GM20000 (cell line): ENCODE data around the gene KIF4A.

Source experiments
- DNase-seq: peaks from one replicate; pipeline ENCODE4 v3.0.0; 2012; ENCODE audit warnings: low spot score
- CTCF ChIP-seq: IDR thresholded peaks from 2 replicates; pipeline ENCODE4 v1.5.1; 2012; ENCODE audit warnings: mild to moderate bottlenecking, control low read depth; ENCODE audit errors: extremely low read depth, missing control alignments

Gene KIF4A

DNA sequence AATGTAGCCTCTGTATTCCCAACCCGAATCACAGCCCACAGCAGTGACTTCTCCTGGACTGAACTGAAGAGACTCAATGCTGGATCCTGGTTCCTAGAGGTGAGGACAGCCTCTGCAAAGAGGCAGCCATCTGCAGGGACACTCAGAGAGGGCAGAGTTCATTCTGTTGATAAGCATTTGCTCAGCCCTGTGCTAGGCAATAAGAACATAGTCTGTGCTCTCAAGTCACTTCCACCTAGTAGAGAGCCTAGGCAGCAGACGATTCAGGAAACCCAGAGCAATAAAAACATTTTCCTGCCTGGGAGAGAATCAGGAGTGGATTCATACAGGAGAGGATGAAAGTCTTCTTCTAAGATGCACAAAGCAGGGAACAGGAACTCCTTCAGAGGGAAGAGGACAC lies 137.5 kb downstream of the KIF4A start:
- TF ChIP-seq CTCF = no peak
- no peak for DNase-seq

DNA sequence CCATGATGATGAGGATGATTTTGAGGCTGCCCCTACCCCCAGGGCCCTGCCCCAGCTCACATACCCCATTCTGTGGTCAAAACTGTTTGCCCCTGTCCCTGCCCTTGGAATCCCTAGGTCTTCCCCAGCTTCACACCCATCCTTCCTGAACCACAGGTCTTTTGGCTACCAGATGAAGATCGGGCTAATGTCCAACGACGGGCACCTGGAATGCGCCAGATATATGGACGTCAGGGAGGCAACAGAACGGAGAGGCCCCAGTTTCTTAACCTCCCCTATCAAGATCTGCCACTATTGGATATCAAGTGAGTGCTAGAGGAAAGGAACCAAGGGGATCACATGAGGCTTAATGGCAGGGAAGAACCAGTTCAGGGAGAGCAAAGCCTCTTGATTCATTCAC lies 139.9 kb downstream of the KIF4A start:
- no peak for TF ChIP-seq CTCF

DNA sequence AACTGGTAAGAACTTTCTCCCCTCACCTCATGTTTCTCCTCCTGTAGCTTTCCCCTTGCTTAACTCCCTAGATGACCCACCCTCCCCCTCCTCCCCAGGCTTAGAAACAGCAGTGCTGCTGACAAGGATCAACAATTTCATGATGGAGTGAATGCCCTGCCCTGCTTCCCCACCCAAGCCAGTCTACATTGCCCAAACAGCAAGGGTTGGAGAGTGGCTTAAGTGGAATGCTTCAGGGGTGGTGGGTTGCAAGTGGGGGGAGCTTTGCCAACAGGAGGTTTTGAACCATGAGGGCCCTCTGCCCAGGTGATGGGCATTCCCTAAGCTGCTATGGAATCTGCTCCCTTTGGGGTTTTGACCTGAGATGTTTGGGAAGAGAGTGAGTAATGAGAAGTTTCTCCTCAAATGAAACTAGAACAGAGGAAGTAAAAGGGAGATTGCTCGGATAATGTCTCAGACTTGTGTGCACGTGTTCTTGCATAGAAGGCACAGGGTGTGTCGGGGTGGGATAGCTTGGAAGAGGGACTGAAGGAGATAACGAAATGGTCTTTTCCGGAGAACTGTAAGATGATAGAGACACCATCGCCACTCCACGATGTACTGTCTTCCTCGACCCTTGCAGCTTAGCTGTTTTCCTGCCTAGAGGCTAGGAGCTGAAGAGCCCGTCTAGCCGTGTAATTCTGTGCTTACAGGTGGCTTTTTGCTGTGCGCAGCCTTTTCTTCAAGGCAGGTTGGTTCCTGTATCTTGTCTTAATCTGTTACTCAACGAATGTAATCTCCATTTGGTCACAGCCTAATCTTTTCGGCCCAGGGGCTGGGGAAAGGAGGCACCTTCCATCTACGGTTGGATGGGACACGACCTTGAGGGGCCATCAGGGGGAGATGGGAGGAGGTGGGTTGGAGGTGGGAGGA lies 143.3 kb downstream of the KIF4A start:
- no peak for TF ChIP-seq CTCF
- no peak for DNase-seq

More for the DNA sequence above, 139.9 kb downstream of the KIF4A start:
- DNase-seq = no peak

DNA sequence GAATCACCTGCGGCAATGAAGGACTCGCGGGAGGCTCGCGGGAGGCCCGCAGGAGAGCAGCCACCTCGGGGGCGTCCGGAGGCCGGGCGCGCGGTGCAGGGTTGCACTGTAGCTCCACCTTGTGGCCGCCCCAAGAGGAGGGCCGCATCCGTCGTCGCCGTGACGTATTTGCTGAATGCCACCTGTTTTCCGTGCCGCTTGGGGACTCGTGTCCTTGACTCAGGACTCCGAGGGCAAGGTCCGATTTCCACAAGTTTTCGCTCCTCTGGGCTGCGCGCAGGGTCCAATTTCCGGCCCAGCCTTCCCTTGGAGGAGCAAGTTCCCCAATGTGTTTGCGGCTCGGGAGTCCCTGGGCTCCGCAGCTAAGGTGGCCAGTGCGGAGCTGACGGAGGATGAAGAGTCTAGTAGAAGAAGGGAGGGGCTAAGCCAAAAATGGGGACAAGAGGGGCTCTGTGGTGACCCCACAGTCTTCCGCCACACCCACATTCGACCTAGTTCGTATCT lies 144.0 kb downstream of the KIF4A start:
- TF ChIP-seq CTCF = peak; percentile 55
- peak; percentile 78 for DNase-seq

DNA sequence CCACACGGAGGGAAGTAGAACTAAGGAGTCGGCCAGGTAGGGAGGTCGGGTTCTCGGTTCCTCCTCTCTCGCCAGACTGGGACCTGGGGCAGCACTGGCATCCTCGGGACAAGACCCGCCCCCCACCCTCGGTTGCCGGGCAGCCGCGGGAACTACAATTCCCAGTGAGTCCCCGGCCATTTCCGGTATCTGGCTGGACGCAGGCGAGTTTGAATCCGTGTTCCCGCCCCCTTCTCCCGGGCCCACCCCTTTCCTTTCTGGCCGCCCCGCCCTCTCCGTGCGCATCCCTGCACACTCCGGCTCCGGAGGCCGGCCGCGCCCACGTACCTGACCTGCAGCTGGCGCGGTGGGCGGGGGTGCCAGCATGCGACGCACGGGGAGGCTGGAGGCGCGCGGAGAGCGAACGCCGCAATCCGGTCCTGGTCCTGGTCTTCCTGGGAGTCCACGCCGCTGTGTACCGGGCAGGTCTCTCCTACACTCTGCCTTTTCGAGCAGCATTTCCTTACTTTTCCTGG lies 144.5 kb downstream of the KIF4A start:
- TF ChIP-seq CTCF = no peak

GRCh38 chrX:70434914-70435586 lies 145.1 kb downstream of the KIF4A start:
- TF ChIP-seq CTCF = no peak
- no peak for DNase-seq

More for the DNA sequence above, 144.5 kb downstream of the KIF4A start:
- peak; percentile 87 for DNase-seq

DNA sequence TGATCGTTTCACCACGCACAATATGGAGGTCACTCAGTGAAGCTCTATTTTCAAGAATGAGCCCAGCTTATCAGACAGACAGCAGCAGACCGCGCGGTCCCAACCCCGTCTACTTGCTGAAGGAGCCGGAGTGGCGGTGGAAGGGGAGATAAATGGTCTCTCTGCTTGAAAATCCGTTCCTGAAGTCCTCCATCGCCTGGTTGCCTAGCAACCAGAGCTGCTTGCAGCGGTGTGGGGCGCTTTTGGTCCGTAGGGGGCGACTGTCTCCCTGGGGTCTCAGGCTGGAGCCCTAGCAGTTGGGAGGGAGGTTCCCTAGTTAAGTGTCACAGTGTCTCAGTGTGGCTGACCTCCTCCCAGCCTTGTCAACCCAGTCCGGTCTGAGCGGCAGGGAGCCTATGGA lies 146.4 kb downstream of the KIF4A start:
- no peak for TF ChIP-seq CTCF
- DNase-seq = no peak
